GM19239 (cell line): ENCODE data around the gene GRIK5.

Experiments
- DNase-seq: peaks from one replicate; pipeline ENCODE4 v3.0.0; 2011; ENCODE audit warnings: low spot score; ENCODE audit not compliant: insufficient read length
- FAIRE-seq: peaks from 2 replicates; lab custom pipeline; 2011; peaks lifted over from hg19 to GRCh38; lab: Jason Lieb, UNC

The GRIK5 gene

DNA sequence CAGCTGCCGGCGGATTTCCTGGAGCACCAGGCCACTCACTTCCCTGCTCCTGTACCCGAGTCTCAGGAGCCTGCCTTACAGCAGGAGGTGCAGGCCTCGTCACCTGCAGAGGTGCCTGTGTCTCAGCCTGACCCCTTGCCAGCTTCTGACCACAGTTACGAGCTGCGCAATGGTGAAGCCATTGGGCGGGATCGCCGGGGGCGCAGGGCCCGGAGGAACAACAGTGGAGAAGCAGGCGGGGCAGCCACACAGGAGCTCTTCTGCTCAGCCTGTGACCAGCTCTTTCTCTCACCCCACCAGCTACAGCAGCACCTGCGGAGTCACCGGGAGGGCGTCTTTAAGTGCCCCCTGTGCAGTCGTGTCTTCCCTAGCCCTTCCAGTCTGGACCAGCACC is 9.3 kb upstream of the GRIK5 start:
- FAIRE-seq (no peak), DNase-seq (no peak)

DNA sequence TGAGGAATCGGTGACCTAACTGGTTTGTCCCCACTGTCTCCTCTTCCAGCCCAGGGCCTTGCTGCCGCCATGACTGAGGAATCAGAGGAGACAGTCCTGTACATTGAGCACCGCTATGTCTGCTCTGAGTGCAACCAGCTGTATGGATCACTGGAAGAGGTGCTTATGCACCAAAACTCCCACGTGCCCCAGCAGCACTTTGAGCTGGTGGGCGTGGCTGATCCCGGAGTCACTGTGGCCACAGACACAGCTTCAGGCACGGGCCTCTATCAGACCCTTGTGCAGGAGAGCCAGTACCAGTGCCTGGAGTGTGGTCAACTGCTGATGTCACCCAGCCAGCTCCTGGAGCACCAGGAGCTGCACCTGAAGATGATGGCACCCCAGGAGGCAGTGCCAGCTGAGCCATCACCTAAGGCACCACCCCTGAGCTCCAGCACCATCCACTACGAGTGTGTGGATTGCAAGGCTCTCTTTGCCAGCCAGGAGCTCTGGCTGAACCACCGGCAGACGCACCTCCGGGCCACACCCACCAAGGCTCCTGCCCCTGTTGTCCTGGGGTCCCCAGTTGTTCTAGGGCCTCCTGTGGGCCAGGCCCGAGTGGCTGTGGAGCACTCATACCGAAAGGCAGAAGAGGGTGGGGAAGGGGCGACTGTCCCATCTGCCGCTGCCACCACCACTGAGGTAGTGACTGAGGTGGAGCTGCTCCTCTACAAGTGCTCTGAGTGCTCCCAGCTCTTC is 8.7 kb upstream of the GRIK5 start:
- FAIRE-seq: no peak
- DNase-seq: no peak

DNA sequence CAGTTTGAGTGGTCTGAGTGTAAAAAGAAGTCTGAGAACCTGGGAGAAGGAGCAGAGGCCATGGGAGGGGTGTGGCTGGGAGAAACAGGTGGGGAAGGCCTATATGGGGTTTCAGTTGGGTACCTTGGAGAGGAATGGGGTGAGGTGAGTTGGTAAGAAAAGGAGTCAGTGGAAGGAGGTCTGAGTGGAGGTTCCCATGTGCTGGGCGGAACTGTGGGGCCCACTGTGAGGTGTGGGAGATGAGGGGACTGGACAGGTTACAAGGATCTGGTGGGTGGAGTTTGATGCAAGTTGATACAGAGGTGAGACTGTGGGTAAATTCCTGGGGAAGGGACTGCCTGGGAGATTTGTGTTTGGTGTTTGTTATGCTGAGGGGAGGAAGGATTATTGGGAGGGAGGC is 8.1 kb upstream of the GRIK5 start:
- FAIRE-seq (no peak), DNase-seq (no peak)

DNA sequence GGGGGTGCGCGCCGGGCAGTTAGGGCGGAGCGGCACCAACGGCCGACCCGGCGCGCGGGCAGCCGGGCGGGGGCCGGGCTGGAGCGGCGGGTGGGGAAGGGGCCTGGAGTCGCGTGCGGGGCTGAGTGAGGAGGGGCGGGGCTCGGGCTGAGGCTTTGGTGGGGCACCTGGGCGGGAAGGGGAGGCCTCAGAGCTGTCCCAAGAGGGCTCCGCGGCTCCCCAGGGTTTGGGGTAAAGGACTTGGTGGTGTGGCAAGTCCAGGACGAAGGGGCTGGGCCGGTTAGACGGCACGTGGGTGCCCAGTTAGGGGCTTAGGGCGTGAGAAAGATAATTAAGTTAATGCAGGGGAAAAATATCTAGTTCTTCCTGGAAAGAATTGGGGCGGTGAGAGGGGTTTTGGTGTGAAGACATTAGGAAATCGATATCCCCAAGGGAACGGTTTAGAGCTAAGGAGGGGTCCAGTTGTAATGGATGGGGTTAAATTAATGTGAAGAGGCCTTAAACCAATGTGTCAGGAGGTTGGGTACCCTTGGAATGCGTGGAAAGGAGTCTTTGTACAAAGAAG is 6.5 kb upstream of the GRIK5 start:
- FAIRE-seq (no peak), DNase-seq (no peak)

DNA sequence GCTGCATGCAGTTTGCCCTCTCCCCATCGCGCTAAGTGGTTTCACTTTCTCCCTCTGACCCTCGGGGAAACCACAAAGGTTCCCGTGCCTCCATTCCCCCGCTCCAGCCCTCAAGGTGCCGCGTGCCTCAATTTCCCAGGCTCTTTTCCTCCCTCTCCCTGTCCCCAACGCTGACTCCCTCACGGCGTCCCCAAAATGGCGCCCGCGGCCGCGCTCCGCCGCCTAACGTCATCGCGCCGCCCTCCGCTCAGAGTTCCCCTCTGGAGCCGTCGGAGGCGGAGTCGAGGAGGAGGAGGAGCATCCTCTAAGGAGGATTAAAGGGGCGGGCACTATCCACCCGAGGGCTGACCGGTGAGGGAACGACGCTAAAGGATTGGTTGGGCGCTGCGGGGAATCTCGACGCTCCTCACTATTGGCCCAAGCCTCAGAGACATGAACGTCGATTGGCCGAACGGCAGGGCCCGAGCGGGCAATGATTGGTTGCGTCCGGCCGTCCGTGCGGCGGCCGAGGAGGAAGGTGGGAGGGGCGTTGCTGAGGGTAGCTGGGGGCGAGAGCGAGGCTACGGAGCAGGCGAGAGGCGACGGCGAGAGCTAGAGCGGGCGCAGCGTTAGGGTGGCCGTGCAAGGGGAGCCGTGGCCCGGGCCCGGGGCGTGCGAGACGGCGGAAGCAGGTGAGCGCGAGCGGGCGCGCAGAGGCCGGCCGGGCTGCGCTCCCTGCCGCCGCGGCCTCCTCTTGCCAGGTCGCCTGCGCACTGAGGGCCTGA is 5.8 kb upstream of the GRIK5 start, which contains the start of gene ZNF574:
Gene ZNF574 (plus strand): TSS at position 551 of the 764 bp plus-strand sequence. CDS start 2,441 bp downstream, outside the sequence.
- FAIRE-seq (peak; percentile 99), DNase-seq (peak; percentile 97)

DNA sequence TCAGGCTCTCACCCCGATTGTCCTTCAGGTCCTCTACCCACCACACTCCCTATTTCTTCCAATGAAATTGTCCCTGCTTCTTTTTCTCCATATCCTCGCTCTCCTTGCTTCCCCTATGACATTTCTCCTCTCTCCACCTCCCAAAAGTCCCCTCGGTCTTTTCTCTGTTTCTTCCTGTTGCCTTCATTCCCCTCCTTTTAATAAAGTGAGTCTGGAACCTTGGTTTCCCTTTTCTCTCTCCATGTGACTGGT is 5.3 kb upstream of the GRIK5 start:
- FAIRE-seq: no peak
- peak; percentile 40 for DNase-seq

DNA sequence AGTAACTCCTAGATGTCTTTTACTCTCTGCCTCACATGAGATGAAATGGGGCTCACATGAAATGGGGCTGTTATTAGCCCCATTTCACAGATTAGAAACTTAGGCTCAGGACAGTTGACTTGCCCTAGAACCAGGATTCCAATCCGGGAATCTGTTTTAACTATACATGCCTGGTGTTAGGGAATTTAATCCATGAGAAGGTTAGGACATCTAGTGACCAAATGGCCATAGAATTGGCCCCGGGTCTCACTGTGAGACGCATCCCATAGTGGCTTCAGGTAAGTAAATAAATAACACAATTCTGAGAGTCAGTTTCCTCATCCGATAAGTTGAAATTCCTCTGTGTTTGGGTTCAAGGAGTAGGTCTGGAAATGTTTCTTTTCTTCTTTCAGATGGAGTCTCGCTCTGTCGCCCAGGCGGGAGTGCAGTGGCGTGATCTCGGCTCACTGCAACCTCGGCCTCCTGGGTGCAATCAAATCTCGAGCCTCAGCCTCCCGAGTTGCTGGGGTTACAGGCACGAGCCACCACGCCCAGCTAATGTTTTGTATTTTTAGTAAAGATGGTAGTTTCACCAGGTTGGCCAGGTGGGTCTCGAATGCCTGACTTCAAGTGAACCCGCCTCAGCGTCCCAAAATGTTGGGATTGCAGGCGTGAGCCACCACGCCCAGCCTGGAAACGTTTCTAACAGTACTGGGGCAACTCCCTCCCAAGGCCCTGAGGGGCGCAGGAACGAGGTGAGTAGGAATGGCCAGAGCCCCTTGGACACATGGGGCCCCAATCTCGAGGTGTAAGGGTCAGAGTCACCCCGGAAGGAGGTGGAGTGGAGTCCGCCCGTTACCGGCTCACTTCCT is 4.7 kb upstream of the GRIK5 start:
- DNase-seq (peak; percentile 56), FAIRE-seq (peak; percentile 49)

DNA sequence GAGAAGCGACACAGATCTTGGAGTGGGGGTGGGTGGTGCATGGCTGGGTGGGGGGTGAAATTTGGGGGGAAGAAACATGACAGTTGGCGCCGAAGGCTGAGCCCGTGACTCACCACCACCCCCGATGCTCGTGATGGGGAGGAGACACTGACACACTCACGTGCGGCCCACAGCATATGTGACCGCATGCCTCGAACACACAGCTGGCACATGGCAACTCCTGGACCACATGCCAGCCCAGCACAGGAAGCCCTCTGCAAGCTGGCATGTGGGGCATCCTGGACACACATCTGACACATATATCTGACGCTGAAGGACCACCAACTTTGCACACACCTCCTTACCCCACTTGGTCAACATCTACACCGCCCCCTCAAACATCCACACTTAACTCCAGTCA is 1.2 kb upstream of the GRIK5 start:
- DNase-seq (no peak), FAIRE-seq (no peak)

DNA sequence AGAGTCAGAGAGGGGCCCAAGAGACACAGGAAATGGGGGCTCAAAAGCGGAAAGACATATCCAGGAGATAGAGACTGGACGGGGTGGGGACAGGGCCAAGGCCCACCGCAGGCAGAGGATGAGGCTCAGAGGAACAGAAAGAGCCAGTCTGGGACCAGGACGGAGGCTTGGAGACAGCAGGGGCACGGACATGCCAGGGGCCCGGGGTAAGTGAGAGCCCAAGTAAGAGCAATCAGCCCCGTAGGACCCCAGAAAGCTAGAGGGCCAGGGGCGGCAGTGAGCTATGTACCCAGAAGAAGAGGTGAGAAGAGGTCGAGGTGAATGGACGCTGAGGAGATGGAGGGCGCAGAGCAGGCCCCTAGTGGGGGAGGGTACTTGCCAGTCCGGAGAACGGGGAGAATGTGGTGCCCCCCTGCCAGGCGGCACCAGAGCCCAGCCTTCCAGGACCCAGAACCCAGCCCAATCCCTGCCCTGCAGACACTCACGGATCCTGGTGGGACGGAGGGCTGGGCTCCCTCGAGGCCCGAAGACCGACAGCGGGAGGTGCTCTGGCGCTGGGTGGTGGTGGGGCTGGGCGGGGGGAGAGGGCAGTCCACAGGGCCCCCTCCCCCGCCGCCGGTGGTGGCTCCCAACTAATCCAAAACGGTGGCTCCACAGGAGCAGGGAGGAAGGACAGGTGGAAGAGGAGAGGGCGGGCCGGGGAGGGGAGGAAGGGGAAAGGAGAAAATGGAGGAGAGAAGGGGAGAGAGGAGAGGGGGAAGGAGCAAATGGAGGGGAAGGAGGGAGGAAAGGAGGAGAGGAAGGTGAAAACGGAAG is 1.0 kb downstream of the GRIK5 start:
- no peak for FAIRE-seq
- no peak for DNase-seq

DNA sequence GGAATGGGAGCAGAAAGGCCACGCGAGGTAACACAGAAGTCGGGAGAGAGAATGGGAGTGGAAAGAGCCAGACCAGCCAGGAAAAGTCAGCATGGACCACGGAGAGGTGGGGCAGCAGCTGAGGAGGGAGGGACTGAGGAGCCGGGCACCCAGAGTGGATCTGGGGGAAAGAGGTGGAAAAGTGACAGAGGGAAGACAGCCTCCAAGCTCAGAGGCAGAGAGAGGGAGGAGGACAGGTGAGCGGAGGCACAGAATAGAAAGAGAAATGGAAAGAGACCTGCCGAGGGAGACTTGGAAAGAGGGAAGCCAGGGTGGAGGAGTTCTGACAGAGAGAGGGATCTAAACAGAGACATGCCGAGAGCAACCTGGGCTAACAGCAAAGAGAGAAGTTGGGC is 1.6 kb downstream of the GRIK5 start:
- FAIRE-seq (no peak), DNase-seq (no peak)

DNA sequence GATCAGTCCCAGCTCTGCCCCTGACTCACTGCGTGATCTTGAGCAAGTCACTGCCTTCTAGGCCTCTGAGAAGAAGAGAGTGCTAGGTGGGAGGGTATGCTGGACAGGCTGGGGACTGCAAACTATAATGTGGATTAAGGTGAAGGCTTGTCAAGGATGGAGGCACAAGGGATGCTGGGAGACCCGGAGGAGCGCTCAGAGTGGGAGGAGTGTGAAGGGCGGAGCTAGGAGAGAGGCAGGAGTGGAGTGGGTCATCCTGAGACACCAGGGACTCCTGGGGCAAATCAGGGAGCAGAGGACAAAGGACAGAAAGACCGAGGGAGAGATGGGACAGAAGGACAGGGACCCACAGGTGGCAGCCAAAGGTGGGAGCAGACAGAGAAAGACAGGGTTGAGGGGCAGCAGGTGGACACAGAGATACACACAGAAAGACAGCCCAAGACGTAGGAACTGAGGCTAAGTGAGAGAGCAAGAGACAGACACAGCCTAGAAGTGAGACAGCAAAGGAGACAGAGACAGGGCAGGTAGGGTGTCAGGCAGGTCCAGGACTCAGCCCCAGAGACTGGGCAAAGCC is 2.6 kb downstream of the GRIK5 start:
- DNase-seq: no peak
- no peak for FAIRE-seq

DNA sequence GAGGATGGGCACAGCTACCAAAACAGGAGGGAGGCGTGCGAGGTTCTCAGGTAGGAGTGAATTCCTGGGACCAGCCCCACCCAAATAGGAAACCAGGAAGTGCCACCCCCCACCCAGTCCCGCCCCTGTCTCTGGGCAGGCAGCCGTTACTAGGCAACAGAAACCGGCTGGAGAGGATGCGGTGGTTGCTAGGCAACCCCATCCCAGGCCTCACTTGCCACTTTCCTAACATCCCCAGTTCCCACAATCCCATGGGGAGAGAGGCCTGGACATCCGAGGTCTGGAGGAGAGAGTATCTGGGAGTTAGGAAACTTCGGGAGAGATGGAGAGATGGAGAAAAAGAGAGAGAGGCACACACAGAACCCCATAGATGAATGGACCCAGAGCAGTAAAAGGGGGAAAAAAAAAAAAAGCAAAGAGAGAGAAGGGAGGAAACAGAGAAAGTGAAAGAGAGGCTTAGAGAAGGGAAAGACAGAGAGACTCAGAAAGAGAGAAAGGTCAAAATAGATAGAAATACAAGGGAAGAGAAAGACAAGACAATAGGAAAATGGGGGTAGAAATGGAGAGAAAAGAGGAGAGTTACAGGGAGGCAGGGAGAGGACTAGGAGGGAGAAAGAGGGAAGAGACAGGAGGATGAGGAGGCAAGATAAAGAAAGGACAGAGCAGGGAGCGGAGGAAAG is 3.8 kb downstream of the GRIK5 start:
- no peak for DNase-seq
- FAIRE-seq: no peak

DNA sequence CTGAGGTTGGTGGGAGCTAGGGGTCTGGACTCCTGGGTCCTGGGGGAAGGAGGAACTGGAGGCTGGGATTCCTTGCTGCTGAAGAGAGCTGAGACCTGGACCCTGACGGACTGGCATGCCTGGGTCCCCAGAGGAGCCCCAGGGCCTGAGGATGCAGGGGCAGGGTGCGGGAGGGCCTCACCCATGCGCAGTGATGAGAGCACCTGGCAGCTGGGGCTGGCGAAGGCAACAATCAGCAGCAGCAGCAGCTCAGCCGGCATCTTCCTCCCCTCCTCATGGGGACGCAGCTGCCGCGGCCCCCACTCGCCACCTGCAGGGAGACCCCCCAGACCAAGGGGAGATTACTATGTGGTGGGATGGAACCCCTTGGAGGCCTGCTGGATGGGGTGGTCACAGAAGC is 4.5 kb downstream of the GRIK5 start:
- DNase-seq (no peak), FAIRE-seq (no peak)

DNA sequence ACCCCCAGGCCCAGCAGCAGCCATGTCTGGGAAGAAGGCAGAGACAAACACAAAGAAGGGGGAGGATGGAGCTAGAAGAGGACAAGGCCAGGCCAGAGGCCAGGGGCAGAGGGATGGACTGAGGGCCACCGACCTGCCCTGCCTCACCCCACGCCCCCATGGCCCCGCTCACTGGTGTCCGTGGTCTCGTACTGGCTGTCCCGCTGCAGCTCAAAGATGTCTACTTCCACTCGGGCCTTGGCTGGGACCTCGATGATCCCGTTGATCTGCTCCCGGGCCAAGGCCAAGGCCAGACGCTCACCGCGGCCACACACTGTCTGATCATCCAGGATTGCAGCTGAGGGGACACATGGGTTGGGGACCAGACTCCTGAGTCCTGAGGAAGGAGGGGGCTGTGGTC is 5.0 kb downstream of the GRIK5 start:
- DNase-seq (no peak), FAIRE-seq (no peak)

DNA sequence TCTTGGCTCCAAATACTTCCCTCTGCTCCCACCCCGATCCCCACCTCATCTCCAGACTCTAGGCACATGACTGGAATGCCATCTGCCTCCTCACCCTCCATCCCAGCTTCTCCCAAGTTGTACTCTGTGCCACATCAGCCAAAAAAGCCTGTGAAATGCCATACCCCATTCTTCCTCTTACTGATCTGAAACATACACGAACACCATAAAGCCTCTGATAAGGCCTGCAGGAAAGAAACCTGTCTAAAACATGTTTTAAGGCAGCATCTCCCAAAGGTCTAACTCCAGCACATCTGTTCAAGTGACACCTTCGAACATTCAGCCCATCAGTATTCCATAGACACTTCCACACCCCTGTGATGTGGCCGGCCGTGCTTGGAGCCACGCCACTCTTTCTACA is 5.6 kb downstream of the GRIK5 start:
- FAIRE-seq (no peak), DNase-seq (no peak)

DNA sequence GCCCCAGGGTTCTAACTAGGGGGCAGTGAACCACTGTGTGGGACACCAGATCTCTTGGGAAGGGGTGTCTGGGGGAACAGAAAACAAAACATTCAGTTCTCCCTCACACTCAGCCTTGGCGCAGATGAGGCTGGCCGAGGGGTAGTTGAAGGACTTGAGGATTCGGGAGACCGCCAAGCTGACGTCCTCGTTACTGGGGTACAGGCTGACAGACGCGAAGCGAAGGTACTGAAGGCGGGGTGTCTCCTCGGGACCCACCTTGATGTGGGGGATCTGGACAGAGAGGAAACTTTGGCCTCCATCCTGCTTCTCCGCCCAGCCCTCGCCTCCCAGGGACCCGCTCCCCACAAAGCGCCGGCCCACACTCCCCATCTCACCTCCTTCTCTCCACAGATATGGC is 7.6 kb downstream of the GRIK5 start:
- DNase-seq (no peak), FAIRE-seq (no peak)

DNA sequence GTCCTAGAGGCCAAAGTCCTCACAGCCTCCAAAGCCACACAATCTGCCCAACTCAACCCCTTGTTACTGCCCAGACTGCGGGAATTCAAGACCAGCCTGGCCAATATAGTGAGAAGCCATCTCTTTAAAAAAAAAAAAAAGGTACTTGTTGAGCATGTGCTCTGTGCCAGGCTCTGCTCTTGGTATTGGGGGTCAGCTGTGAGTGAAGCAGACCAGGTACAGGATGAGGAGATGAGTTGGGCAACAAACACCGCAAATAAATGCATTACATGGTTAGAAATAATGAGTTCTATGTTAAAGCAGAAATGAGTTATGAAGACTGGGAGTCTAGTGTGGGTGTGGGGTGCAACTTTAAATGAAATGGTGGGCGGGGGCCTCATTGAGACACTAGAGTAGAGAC is 9.9 kb downstream of the GRIK5 start:
- FAIRE-seq (no peak), DNase-seq (no peak)

DNA sequence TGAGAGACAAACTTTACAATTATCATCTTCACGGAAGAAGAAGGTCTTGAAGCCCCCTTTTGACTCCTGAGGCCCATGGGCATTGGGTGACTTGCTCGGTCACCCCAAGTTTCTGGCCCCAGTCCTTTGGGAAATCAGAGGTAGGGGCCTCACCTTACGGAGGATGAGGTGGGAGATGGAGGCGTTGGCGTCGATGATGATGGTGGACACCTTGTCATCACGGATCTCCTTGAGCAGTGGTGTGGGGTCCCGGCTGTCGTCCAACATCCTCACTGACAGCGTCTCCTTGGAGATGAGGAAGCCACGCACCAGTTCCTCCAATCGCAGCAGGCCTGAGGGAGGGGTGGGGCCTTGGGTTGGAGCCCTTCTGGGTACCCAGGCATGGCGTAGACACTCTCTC is 10.8 kb downstream of the GRIK5 start:
- no peak for DNase-seq
- no peak for FAIRE-seq

DNA sequence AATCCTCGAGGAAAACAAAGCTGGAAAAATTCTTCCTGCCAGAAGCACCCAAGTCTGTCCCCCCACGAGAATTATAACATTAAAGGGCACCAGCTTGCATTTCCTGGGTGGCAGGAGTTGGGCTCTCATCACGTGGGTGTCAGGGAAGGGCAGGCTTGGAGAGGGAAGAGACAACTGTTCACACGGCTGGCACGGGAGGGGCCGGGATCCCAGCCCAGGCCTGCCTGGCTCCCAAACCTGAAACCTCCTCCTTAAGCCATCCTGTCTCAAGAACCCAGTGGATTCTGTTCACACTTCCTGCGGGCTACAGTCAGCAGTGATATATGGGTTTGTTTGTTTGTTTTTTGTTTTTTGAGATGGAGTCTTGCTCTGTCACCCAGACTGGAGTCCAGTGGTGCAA is 12.2 kb downstream of the GRIK5 start:
- DNase-seq (no peak), FAIRE-seq (no peak)
